SHP77 (cell line): ENCODE measurements around the gene NUDT4.

ENCODE experiments used
- DNase-seq, 2 experiments: peaks; one replicate each; lab custom pipeline; 2025; lab: John Stamatoyannopoulos, UW

Gene NUDT4

GRCh38 chr12:93377252-93378195 is at the start of gene NUDT4:
Gene NUDT4, plus strand, starts transcription at chr12:93377925. Its CDS starts 398 bp downstream, at chr12:93378323.
- peak; percentile 72 to 91 for DNase-seq

- no peak for DNase-seq
Measured at GRCh38 chr12:93333054-93333453, 44.7 kb upstream of the NUDT4 start.

- DNase-seq: no peak
Measured at GRCh38 chr12:93333828-93334227, 43.9 kb upstream of the NUDT4 start.

GRCh38 chr12:93335603-93336162 is 42.0 kb upstream of the NUDT4 start:
- DNase-seq: no peak

- DNase-seq: no peak
Measured at GRCh38 chr12:93336291-93336741, 41.4 kb upstream of the NUDT4 start.

GRCh38 chr12:93338598-93338997 is 39.1 kb upstream of the NUDT4 start:
- DNase-seq: no peak

GRCh38 chr12:93339695-93340094 is 38.0 kb upstream of the NUDT4 start:
- DNase-seq: no peak

- no peak for DNase-seq
Measured at GRCh38 chr12:93341409-93342049, 36.2 kb upstream of the NUDT4 start.

GRCh38 chr12:93347054-93347785 is 30.5 kb upstream of the NUDT4 start:
- DNase-seq: no peak

- DNase-seq: no peak
Measured at GRCh38 chr12:93348575-93349435, 28.9 kb upstream of the NUDT4 start.

GRCh38 chr12:93351726-93352125 is 26.0 kb upstream of the NUDT4 start:
- no peak for DNase-seq

- DNase-seq: no peak
Measured at GRCh38 chr12:93352321-93352720, 25.4 kb upstream of the NUDT4 start.

- DNase-seq: no peak
Measured at GRCh38 chr12:93356214-93356613, 21.5 kb upstream of the NUDT4 start.

GRCh38 chr12:93358058-93358457 is 19.7 kb upstream of the NUDT4 start:
- no peak for DNase-seq

- DNase-seq: no peak
Measured at GRCh38 chr12:93358821-93359220, 18.9 kb upstream of the NUDT4 start.

GRCh38 chr12:93360688-93361087 is 17.0 kb upstream of the NUDT4 start:
- no peak for DNase-seq

GRCh38 chr12:93361151-93361919 is 16.4 kb upstream of the NUDT4 start:
- no peak for DNase-seq

- no peak for DNase-seq
Measured at GRCh38 chr12:93363841-93364297, 13.9 kb upstream of the NUDT4 start.

GRCh38 chr12:93365616-93366405 is 11.9 kb upstream of the NUDT4 start:
- no peak for DNase-seq
